ENCODE measurements around the gene ZNF335. TPM values are rescaled to one million over a fixed set of nuclear protein-coding genes. Genes with fewer than 3 reads are reported as not detected.

ZNF335 gene
- polyA plus RNA-seq, 3 donors: 6.9 to 11.0 (median 7.4) TPM

DNA sequence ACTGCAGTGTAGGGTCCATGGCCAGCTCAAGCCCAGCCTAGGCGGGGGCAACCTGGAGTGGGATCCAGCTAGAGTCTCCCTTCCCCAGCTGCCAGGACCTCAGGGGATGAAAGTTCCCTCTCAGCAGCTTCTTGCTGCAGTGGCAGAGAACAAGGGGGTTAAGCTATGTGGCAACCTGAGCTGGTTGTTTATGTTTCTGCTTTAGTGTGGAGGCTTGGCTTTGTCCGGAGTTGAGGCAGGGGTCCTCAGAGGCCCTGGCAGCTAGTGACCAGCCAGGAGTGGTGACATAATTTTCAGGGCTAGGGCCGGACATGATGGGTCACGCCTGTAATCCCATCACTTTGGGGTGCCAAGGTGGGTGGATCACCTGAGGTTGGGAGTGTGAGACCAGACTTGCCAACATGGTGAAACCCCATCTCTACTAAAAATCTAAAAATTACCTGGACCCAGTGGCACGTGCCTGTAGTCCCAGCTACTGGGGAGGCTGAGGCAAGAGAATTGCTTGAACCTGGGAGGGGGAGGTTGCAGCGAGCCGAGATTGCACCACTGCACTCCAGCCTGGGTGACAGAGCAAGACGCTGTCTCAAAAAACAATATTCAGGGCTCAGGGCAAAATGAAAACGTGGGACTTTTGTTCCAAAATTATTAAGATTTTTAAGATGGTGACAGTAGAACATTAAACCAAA lies 46.0 kb downstream of the ZNF335 start:
- 59 to 70% (median 63%) methylated on average over 9 of the region's 9 CpGs for WGBS, 3 donors
- no peak overlapping the region for H3K27ac ChIP-seq (ENCODE audit: low read depth, low read length)

DNA sequence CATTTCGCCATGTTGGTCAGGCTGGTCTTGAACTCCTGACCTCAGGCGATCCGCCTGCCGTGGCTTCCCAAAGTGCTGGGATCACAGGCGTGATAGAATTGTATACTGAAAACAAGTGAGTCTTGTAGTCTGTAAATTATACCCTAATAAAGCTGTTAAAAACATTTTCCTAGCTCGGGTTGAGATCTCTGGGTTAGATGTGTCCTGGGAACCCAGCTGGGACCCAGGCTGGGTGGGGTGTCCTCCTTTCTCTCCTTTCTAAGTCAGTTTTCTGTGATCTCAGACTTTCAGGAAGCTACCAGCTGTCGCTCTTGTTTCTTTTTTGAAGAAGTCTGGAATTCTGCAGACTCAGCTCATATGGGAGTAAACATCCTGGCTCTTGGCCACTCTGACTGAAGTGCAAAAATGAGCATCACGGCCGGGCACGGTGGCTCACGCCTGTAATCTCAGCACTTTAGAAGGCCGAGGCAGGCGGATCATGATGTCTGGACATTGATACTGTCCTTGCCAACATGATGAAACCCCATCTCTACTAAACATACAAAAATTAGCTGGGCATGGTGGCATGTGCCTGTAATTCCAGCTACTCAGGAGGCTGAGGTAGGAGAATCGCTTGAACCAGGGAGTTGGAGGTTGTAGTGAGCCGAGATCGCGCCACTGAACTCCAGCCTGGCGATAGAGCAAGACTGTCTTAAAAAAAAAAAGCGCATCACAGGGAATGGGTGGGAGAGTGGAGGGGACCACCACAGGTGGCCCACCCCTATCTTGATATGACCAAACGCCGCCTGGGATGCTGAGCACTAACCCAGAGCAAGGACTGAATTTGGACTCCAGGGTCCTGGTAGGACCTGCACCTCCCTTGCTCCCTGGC lies 47.4 kb downstream of the ZNF335 start:
- WGBS, 3 donors: 44 to 61% (median 44%) methylated on average over 21 of the region's 21 CpGs
- no peak overlapping the region for H3K27ac ChIP-seq (ENCODE audit: low read depth, low read length)

DNA sequence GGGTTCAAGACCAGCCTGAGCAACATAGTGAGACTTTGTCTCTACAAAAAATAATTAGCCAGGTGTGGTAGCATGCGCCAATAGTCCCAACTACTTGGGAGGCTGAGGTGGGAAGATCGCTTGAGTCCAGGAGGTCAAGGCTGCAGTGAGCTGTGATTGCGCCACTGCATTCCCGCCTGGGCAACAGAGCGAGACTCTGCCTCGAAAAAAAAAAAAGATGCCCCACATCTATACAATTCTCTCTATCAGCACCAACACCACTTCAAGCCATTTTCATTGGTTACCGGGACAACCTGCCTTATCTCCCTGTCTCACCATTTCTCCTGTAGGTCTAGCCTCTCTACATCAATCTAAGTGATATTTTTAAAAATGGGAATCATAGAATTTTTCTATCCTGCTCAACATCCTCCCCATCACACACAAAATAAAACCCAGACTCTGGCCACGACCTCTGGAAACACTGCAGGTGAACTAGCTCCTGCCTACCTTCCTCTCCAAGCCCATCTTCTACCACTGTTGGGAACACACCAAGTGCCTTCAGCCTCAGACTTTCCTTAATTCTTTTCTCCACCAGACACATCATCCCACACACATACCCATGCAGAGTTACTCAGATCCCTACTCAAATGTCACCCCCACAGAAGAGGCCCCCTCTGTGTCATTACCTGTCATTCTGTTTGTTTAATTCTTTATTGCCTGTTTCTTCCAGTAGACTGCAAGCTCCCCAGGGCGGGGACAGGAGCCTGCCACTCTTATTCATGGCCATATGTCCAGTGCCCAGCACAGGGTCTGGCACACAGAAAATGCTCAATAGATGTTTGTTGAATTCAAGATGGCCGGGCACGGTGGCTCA lies 50.4 kb downstream of the ZNF335 start:
- 72 to 89% (median 86%) methylated on average over 11 of the region's 11 CpGs for WGBS, 3 donors
- H3K27ac ChIP-seq (ENCODE audit: low read depth, low read length): no peak overlapping the region

DNA sequence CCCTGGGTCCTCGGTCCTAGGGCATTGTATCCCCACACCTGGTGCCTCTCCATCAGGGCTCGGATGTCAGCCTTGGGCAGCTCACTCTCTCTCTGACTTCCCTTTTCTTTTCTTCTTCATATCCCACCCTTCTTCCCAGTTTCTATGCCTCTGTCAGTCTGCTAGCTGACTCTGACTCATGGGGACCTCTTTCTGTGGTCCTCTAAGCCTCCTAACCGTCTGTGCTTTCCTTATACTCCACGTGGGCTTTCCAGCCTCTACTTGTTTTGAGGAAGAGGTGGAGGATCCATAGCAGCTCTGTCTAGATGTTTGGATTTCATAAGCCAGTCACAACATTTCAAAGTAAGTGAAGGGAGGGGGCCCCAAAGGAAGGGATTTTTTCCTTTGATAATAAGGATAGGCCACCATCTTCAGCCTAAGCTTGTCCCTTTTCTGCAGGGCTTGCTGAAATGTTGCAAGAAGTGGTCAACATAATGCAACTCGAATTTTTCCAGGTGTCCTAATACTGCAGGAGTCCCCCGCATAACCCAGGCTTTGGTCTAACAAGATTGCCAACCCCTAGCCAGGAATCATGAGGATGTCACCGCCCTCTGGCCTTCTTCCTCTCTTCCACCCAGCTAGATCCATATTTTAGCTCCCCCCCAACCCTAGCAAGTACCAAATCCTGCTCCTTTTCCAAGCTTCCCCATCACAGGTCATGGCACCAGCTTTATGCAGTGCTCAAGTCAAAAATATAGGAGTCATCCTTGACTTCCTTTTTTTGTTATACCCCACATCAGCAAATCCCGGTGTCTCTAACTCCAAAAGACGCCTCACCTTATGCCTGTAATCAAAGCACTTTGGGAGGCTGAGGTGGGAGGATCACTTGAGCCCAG lies 51.3 kb downstream of the ZNF335 start:
- WGBS, 3 donors: 68 to 72% (median 70%) methylated on average over 9 of the region's 9 CpGs

DNA sequence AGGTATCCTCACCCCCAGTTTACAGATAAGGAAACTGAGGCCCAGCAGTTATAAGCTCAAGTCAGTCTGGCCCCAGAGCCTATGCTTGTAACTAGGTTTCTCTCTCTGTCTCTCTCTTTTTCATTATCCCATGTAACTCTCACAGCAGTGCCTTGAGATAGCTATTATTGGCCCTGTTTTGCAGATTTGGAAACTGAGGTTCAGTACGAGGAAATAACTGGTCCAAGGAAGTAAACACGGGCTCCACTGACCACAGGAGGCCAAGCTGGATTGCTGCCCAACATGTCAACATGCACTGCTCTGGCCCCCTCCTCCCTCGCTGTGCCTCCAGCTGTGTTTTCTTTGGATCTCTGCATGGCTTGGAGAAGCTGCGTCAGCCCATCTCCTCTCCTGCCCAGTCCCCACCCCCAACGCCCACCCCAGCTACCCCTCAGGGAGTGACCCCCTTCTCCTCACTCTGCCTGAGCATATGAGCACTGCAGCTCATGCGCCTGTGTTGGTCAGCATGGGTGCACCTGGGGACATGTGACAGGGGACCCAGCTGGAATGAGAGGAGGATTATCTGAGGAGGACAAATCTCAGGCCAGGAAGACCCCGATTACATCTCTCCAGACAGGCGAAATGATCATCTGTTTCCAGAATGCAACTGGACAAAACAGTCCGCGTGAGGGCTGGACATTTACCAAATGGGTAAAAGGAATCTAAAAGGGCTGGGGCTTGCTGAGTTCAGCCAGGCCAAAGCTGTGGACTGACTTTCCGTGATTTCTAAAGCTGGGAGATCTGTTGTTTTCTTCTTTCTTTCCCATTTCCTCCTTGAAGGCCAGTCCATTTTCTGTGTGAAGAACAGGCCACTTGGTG lies 52.2 kb downstream of the ZNF335 start:
- 33 to 48% (median 38%) methylated on average over 11 of the region's 11 CpGs for whole genome bisulfite sequencing, 3 donors
- peak overlapping the region; percentile 42 for H3K27ac ChIP-seq (ENCODE audit: low read depth, low read length)

More for the DNA sequence above, 51.3 kb downstream of the ZNF335 start:
- H3K27ac ChIP-seq (ENCODE audit: low read depth, low read length): no peak overlapping the region

DNA sequence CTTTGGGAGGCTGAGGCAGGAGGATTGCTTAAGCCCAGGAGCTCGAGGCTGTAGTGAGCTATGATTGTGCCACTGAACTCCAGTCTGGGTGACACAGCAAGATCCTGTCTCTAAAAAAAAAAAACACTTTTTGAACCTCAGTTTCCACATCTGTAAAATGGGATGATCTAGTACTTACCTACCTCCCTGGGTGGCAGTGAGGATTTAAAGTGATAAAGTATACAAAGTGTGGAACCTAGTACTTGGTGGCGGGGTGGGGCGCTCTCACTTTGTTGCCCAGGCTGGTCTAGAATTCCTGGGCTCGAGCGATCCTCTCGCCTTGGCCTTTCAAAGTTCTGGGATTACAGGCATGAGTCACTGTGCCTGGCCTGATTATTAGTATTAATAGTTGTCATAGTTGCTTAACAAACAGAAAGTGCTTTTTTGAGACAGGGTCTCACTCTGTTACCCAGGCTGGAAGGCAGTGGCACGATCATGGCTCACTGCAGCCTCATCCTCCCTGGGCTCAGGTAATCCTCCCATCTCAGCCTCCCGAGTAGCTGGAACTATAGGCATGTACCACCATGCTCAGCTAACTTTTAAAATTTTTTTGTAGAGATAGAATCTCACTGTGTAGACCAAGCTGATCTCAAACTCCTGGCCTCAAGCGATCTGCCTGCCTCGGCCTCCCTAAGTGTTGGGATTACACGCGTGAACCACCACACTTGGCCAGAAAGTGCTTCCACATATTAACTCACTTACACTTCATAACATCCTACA lies 53.0 kb downstream of the ZNF335 start:
- peak overlapping the region; percentile 42 for H3K27ac ChIP-seq (ENCODE audit: low read depth, low read length)
- WGBS, 3 donors: 82 to 91% (median 87%) methylated on average over 12 of the region's 12 CpGs

DNA sequence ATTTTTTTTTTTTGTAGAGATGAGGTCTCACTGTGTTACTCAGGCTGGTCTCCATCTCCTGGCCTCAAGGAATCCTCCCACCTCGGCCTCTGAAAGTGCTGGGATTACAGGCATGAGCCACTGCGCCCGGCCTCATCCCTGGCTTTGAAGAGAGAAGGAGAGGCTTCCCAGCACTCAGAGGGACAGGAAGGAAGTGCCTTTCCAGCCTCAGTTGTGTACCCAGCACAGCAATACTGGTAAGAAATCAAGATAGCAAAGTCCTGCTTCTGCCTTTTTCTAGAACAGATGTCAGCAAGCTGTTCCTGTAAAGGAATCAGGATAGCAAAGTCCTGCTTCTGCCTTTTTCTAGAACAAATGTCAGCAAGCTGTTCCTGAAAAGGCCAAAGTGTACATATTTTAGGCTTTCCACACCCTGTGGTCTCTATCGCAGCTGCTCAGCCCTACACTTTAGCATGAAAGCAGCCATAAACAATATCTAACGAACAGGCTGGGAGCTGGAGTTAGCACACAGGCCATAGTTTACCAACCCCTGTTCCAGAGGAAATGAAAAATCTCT lies 53.7 kb downstream of the ZNF335 start:
- 57 to 80% (median 63%) methylated on average over 5 of the region's 5 CpGs for WGBS, 3 donors
- peak overlapping the region; percentile 29 for H3K27ac ChIP-seq (ENCODE audit: low read depth, low read length)

DNA sequence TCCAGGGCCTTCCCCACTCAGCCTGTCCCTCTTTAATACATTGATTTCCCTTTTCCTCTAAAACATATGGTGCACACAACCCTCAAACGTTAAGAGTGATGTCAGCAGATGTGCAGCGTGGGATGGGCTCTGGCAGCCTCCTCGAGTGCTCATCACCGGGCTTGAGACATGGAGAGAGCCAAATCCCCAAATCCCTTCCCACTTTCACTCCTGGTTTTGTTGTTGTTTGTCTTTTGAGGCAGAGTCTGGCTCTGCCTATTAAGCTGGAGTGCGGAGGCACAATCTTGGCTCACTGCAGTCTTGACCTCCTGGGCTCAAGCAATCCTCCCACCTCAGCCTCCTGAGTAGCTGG lies 54.2 kb downstream of the ZNF335 start:
- H3K27ac ChIP-seq (ENCODE audit: low read depth, low read length): peak overlapping the region; percentile 29
- 47 to 79% (median 47%) methylated on average over 5 of the region's 5 CpGs for WGBS, 3 donors

DNA sequence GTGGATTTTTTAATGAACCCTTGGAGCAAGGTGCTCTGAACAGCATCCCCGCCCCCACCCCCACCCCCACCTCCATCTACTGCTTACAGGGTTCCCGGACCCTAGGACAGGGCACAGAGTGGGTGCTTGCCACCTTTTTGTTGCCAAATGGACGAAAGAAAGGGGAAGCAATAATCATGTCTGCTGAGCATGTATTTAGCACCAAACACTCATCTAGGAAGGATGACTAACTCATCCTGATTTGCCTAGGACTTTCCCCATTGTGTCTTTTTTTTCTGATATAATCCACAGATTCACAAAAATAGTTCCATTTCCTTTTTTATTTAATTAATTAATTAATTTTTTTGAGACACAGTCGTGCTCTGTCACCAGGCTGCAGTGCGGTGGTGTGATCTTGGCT lies 58.9 kb downstream of the ZNF335 start:
- H3K27ac ChIP-seq (ENCODE audit: low read depth, low read length): no peak overlapping the region
- WGBS, 3 donors: 61 to 69% (median 62%) methylated on average over 5 of the region's 5 CpGs

DNA sequence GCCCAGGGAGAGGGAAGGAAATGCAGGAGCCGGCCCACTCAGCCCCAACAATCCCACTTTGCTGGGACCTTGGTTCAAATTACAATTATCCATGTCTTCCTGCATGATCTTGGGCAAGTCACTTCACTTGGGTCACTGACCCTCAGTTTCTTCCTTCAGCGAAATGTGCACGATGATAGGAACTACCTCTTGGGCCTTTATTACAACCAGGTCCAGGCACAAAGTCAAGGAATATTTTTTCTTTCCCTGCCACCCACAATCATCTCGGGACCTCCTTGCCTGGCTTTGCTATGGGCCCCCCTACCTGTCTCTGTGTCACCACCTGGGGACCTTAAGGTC lies 59.7 kb downstream of the ZNF335 start:
- H3K27ac ChIP-seq (ENCODE audit: low read depth, low read length): no peak overlapping the region
- WGBS, 3 donors: 18 to 24% (median 24%) methylated on average over 4 of the region's 4 CpGs

DNA sequence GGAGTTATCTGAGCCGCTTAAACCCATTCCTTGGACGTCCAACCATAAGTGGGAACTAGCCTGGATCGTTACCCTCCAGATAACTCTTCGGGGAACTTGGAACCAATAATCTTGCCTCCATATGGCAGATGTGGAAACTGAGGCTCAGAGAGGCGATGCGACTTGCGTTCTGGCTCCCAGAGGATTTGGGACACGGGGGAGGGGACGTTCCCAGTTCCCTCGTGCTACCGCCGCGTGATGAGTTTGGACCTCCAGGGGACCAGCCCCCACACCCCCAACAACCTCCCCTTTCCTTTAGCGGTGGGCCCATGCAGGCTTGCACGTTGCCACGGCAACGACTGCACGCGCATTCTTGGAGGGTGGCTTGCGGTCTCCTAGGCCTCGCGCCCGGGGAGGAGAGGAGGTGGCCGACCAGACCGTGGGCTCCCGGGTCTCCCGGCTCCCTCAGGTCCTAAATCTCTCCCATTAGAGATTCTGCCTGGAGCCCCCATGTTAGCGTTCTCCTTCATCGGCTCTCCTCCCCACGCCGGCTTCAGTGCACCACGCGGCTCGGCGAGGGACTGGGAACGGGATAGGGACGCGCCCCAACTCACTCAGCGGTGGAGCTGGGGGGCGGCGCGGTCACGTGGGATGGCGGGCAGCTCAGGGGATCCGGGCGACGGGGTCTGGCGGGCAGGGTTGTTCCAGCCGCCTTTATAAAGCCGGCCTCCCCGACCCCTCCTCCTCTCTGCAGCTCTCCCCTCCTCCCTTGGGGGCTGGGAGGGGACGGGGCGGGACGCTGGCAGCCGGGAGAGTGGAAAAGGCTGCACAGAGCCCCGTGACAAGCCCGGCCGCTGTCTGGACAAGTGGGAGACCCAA lies 60.3 kb downstream of the ZNF335 start, which contains the start of gene PLTP:
TSS of gene PLTP (minus strand) at position 670 of the 858 bp plus-strand sequence. CDS start 703 bp downstream, outside the sequence.
- H3K27ac ChIP-seq (ENCODE audit: low read depth, low read length): no peak within 1 kb of the TSS
- 0 to 1% (median 1%) methylated on average over 51 to 58 of the region's 58 CpGs for WGBS, 3 donors

DNA sequence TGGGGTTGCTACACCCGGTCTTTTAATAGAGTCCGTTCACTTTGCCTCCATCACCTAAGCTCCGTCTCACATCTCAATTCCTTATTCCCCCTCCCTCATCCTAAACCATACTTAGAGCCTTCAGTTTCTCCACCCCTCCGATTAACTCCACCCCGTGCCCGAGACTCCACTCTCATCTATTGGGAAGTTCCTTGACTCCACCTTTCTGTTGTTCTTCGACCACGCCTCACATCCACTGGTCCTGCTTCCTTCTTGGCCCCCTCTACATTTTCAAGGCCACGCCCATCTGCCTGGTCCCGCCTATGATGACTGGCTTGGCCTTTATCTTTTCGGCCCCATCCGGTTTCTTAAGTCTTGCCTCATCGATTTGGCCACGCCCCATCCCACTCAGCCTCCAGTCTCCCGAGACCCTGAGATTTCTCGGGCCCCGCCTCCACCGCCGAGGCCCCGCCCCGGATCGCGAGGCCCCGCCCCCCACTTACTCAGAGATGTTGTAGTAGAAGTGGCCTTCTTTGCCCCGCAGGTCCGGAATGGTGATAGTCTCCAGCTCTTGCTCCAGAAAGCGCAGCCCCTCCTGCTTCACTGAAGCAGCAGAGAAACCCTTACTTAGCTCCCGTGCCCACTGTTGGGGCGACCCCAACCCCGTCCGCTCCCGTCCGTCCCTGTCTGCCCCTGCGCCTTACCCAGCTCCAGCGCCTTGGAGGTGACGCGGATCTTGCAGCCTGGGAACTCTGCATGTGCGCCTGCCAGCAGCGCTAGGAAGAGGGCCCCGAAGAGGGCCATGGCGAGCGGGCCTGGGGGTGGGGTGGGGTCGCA lies 61.1 kb downstream of the ZNF335 start:
- H3K27ac ChIP-seq (ENCODE audit: low read depth, low read length): no peak overlapping the region
- WGBS, 3 donors: 2 to 5% (median 3%) methylated on average over 43 of the region's 43 CpGs

DNA sequence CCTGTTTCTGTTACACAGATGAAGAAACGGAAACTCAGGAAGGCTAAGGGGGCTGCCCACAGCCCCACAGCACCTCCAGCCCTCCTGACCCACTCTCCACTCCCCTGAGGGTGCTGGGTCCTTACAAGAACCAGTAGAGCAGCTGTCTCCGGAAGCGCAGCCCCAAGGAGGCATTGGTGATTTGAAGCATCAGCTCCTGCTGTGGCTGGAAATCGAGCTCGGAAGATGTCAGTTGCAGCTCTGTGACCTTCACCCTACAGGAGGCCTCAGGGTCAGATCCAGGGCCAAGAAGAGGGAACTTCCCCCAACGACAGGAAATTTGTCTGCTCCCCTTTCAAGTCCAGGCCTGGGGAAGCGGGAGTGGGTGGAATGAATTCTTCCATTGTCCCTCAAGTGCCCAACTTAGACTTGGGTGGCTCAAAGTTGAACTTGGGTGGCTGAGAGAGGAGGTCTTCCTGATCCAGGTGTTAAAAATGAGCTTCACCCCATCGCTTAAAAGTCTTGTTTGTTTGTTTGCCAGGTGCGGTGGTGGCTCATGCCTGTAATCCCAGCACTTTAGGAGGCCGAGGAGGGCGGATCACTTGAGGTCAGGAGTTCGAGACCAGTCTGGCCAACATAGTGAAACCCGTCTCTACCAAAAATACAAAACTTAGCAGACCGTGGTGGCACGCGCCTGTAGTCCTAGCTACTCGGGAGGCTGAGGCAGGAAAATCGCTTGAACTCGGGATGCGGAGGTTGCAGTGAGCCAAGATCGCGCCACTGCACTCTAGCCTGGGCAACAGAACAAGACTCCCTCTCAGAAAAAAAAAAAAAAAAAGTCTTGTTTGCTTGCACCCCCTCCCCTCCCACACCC lies 62.0 kb downstream of the ZNF335 start:
- H3K27ac ChIP-seq (ENCODE audit: low read depth, low read length): peak overlapping the region; percentile 15
- WGBS, 3 donors: 73 to 78% (median 75%) methylated on average over 22 of the region's 22 CpGs

DNA sequence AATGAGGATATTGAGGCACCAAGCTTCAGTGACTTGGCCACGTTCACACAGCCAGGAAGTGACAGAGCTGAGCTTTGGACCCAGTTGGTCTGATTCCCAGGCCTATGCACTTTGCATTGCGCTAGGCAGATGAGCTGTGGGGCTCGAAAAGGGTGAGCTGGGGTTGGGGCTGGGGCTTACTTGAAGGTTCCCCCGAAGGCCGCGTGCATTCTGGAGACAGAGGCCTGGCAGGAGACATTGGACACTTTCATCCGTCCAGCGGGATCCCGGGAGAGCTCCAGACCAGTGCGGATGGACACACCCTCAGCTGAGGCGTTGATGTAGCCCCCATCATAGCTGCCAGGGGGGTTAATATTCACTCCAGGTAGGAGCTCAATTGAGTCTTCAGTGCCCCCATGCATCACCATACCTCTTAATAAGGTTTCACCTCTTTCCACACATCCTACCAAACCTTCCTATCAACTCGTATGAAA lies 62.6 kb downstream of the ZNF335 start:
- H3K27ac ChIP-seq (ENCODE audit: low read depth, low read length): no peak overlapping the region
- 80 to 82% (median 80%) methylated on average over 12 of the region's 12 CpGs for WGBS, 3 donors
